Panc1 (cell line): ENCODE results near the gene RASSF7.

Source experiments
- POLR2AphosphoS5 ChIP-seq: IDR thresholded peaks from 2 replicates; pipeline ENCODE4 v1.6.1; 2012; ENCODE audit warnings: mild to moderate bottlenecking, low read depth, low read length, moderate library complexity
- TF ChIP-seq, protein P1 (sequence below): fragments of 450-650 bp; IDR thresholded peaks from 2 replicates; pipeline ENCODE4 v1.5.1; 2017; ENCODE audit warnings: mild to moderate bottlenecking

DNA sequence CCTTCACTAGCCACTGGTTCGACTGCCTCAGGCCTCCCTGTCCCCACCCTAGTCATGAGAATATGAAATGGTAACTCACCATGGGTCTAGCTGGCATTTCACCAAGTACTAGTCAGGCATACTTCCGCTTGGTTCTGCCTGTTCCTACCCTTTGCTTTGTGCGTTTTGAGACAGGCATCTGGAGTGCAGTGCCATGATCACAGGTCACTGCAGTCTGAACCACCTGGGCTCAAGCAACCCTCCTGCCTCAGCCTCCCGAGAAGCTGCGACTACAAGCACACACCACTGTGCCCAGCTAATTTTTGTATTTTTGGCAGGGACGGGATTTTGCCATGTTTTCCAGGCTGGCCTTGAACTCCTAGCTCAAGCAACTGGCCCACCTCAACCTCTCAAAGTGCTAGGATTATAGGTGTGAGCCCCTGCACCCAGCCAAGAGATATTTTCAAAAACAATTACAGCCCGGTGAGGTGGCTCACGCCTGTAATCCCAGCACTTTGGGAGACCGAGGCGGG is 39.5 kb upstream of the RASSF7 start:
- no peak for TF ChIP-seq POLR2AphosphoS5
- TF ChIP-seq, protein P1, sequence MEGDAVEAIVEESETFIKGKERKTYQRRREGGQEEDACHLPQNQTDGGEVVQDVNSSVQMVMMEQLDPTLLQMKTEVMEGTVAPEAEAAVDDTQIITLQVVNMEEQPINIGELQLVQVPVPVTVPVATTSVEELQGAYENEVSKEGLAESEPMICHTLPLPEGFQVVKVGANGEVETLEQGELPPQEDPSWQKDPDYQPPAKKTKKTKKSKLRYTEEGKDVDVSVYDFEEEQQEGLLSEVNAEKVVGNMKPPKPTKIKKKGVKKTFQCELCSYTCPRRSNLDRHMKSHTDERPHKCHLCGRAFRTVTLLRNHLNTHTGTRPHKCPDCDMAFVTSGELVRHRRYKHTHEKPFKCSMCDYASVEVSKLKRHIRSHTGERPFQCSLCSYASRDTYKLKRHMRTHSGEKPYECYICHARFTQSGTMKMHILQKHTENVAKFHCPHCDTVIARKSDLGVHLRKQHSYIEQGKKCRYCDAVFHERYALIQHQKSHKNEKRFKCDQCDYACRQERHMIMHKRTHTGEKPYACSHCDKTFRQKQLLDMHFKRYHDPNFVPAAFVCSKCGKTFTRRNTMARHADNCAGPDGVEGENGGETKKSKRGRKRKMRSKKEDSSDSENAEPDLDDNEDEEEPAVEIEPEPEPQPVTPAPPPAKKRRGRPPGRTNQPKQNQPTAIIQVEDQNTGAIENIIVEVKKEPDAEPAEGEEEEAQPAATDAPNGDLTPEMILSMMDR: no peak
